Measurements from ENCODE around the gene SMARCE1.

SMARCE1 gene

DNA sequence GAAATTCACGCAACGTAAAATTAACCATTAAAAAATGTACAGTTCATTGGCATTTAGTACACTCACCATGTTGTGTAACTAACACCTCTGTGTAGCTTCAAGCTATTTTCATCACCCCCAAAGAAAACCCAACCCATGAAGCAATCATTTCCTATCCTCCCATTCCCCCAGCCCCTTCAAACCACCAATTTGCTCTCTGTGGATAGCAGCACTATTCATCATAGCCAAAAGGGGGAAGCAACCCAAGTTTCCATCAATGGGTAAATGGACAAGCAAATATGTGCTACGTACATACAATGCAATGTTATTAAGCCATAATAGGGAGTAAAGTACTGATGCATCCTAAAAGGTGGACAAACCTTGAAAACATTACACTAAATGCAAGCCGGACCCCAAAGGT, 28.3 kb upstream of the SMARCE1 start:
- Histone ChIP-seq H3K9me3 (ENCODE audit: control insufficient read depth in 5 of 5, low read length in 5 of 5) (no peaks in the 10 kb centered on the region), H3K36me3 (ENCODE audit: control insufficient read depth in 5 of 5, insufficient read depth in 5 of 5, low read length in 5 of 5) (no peaks in the 10 kb centered on the region), H3K4me1 (ENCODE audit: control insufficient read depth in 5 of 5, insufficient read depth in 5 of 5, low read length in 5 of 5) (peaks cover 0 to 4% (median 0%) of the 10 kb centered on the region in 5 donors), H3K4me3 (ENCODE audit: low read depth in 1 of 5, low read length in 5 of 5) (no peak overlapping the region), H3K9ac (ENCODE audit: low read length in 5 of 5) (no peak overlapping the region), H3K27ac (ENCODE audit: low read depth, low read length) (no peak overlapping the region), H3K27me3 (ENCODE audit: control insufficient read depth in 5 of 5, insufficient read depth in 4 of 5, low read length in 5 of 5) (peaks cover 0 to 7% (median 4%) of the 10 kb centered on the region in 5 donors)

DNA sequence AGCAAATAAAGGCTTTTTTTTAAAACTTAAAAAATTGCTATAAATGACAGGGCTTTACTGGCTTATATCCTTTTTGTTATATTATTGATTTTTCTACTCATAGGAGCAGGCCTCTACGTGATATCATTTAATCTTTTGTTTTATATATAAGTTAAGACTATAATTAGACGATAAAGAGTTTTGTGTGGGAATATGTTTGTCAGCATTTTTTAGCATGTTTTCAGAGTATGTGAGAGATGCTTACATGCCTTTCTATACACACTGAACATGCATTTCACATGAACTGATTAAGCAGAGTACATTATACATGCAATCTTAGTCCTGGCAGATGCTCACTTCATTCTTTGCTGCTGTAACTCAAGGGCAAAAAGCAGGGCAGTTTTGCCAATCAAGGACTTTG, 25.0 kb upstream of the SMARCE1 start:
- Histone ChIP-seq H3K9me3 (ENCODE audit: control insufficient read depth in 5 of 5, low read length in 5 of 5) (no peaks in the 10 kb centered on the region), H3K27me3 (ENCODE audit: control insufficient read depth in 5 of 5, insufficient read depth in 4 of 5, low read length in 5 of 5) (peaks cover 0 to 7% (median 4%) of the 10 kb centered on the region in 5 donors), H3K9ac (ENCODE audit: low read length in 5 of 5) (no peak overlapping the region), H3K36me3 (ENCODE audit: control insufficient read depth in 5 of 5, insufficient read depth in 5 of 5, low read length in 5 of 5) (no peaks in the 10 kb centered on the region), H3K27ac (ENCODE audit: low read depth, low read length) (no peak overlapping the region), H3K4me1 (ENCODE audit: control insufficient read depth in 5 of 5, insufficient read depth in 5 of 5, low read length in 5 of 5) (peaks cover 0 to 4% (median 0%) of the 10 kb centered on the region in 5 donors), H3K4me3 (ENCODE audit: low read depth in 1 of 5, low read length in 5 of 5) (no peak overlapping the region)

DNA sequence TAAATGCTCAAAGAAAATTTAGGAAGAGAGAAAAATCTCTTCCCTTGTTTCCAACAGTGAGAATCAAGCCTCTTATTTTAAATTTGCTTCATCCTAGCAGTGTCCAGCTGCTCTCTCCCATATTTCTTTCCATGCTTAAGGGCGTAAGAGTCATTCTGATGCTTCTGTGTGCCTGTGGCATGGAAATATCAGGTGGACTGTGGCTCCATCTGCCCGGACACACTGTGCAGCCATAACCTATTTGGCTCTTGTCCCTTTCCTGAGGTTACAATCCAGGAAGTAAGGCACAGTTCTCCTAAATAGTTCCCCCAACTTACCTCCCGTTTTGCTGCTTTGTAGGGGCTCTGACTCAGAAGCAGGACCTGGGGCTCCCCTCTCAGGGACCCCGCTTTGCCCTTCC, 23.7 kb upstream of the SMARCE1 start:
- H3K27ac ChIP-seq (ENCODE audit: low read depth, low read length), result peak overlapping the region; percentile 17
- H3K9me3 ChIP-seq (ENCODE audit: control insufficient read depth in 5 of 5, low read length in 5 of 5), result no peaks in the 10 kb centered on the region
- H3K4me1 ChIP-seq (ENCODE audit: control insufficient read depth in 5 of 5, insufficient read depth in 5 of 5, low read length in 5 of 5), result peaks cover 0 to 4% (median 0%) of the 10 kb centered on the region in 5 donors

GRCh38 chr17:40666331-40666730, 18.7 kb upstream of the SMARCE1 start:
- no peak overlapping the region for H3K27ac ChIP-seq (ENCODE audit: low read depth, low read length)
- H3K4me3 ChIP-seq (ENCODE audit: low read depth in 1 of 5, low read length in 5 of 5), result no peak overlapping the region
- no peak overlapping the region for H3K9ac ChIP-seq (ENCODE audit: low read length in 5 of 5)
- H3K27me3 ChIP-seq (ENCODE audit: control insufficient read depth in 5 of 5, insufficient read depth in 4 of 5, low read length in 5 of 5), result peaks cover 0 to 9% (median 5%) of the 10 kb centered on the region in 5 donors
- no peaks in the 10 kb centered on the region for H3K36me3 ChIP-seq (ENCODE audit: control insufficient read depth in 5 of 5, insufficient read depth in 5 of 5, low read length in 5 of 5)
- H3K4me1 ChIP-seq (ENCODE audit: control insufficient read depth in 5 of 5, insufficient read depth in 5 of 5, low read length in 5 of 5), result peaks cover 0 to 7% (median 4%) of the 10 kb centered on the region in 5 donors
- no peaks in the 10 kb centered on the region for H3K9me3 ChIP-seq (ENCODE audit: control insufficient read depth in 5 of 5, low read length in 5 of 5)

More for the DNA sequence above, 23.7 kb upstream of the SMARCE1 start:
- Histone ChIP-seq H3K9ac (ENCODE audit: low read length in 5 of 5) (no peak overlapping the region), H3K4me3 (ENCODE audit: low read depth in 1 of 5, low read length in 5 of 5) (peak overlapping the region in 1 of 5 donors; percentile 1), H3K36me3 (ENCODE audit: control insufficient read depth in 5 of 5, insufficient read depth in 5 of 5, low read length in 5 of 5) (no peaks in the 10 kb centered on the region), H3K27me3 (ENCODE audit: control insufficient read depth in 5 of 5, insufficient read depth in 4 of 5, low read length in 5 of 5) (peaks cover 0 to 4% (median 0%) of the 10 kb centered on the region in 5 donors)

DNA sequence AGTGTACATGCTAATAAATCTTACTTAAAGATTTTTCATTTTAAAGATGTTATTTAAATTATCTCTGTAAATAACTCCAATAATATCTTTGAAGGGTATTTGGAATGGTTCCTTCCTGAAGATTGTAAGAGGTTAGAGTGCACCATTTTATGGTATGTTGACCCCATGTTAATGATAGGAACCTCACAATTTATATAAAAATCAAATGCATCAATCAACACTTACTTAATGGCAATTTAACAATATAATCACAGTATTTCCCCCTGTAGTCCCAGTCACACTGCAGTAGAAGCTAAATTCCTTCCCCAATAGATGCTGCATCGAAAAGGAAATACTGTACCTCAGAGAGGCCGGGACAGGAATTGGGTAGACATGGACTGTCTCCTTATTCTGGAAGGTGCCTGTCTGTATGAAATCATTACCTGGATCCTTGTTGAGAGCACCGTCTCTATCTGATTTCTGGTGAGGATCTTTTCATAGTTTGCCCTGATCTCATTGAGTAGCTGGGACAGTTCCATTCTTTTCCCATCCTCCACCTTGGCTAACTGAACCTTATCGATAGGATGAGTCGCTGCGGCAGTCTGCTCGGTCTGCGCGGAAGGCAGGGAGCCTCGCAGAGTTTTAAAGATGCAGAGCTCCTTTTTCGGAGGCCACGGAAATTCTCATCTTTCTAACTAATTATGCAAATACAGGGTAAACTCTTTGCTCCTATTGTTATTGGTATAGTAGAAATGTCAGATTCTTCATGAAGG, 17.1 kb upstream of the SMARCE1 start, which contains the start of gene KRT222:
Gene KRT222, minus strand, starts transcription at position 596 of the 752 bp plus-strand sequence. Its CDS starts 78 bp downstream, at position 518.
- no peaks in the 10 kb centered on the region for H3K9me3 ChIP-seq (ENCODE audit: control insufficient read depth in 5 of 5, low read length in 5 of 5)
- peak within 1 kb of the TSS in 4 of 5 donors; percentile 11 to 62 (median 34) for H3K9ac ChIP-seq (ENCODE audit: low read length in 5 of 5)
- no peak within 1 kb of the TSS for H3K27ac ChIP-seq (ENCODE audit: low read depth, low read length)
- H3K36me3 ChIP-seq (ENCODE audit: control insufficient read depth in 5 of 5, insufficient read depth in 5 of 5, low read length in 5 of 5), result no peaks in the 10 kb centered on the region
- H3K4me3 ChIP-seq (ENCODE audit: low read depth in 1 of 5, low read length in 5 of 5), result peak within 1 kb of the TSS; percentile 33 to 64 (median 55)
- peaks cover 0 to 7% (median 4%) of the 10 kb centered on the region in 5 donors for H3K4me1 ChIP-seq (ENCODE audit: control insufficient read depth in 5 of 5, insufficient read depth in 5 of 5, low read length in 5 of 5)
- H3K27me3 ChIP-seq (ENCODE audit: control insufficient read depth in 5 of 5, insufficient read depth in 4 of 5, low read length in 5 of 5), result peaks cover 0 to 9% (median 5%) of the 10 kb centered on the region in 5 donors

GRCh38 chr17:40663252-40663651, 15.6 kb upstream of the SMARCE1 start:
- no peaks in the 10 kb centered on the region for H3K36me3 ChIP-seq (ENCODE audit: control insufficient read depth in 5 of 5, insufficient read depth in 5 of 5, low read length in 5 of 5)

GRCh38 chr17:40659911-40660310, 12.3 kb upstream of the SMARCE1 start:
- Histone ChIP-seq H3K4me3 (ENCODE audit: low read depth in 1 of 5, low read length in 5 of 5) (no peak overlapping the region), H3K9me3 (ENCODE audit: control insufficient read depth in 5 of 5, low read length in 5 of 5) (no peaks in the 10 kb centered on the region), H3K27ac (ENCODE audit: low read depth, low read length) (no peak overlapping the region), H3K9ac (ENCODE audit: low read length in 5 of 5) (no peak overlapping the region), H3K36me3 (ENCODE audit: control insufficient read depth in 5 of 5, insufficient read depth in 5 of 5, low read length in 5 of 5) (no peaks in the 10 kb centered on the region), H3K4me1 (ENCODE audit: control insufficient read depth in 5 of 5, insufficient read depth in 5 of 5, low read length in 5 of 5) (peaks cover 0 to 4% (median 1%) of the 10 kb centered on the region in 5 donors), H3K27me3 (ENCODE audit: control insufficient read depth in 5 of 5, insufficient read depth in 4 of 5, low read length in 5 of 5) (peaks cover 0 to 5% (median 3%) of the 10 kb centered on the region in 5 donors)

More at GRCh38 chr17:40663252-40663651, 15.6 kb upstream of the SMARCE1 start:
- H3K27me3 ChIP-seq (ENCODE audit: control insufficient read depth in 5 of 5, insufficient read depth in 4 of 5, low read length in 5 of 5), result peaks cover 0 to 9% (median 5%) of the 10 kb centered on the region in 5 donors
- no peak overlapping the region for H3K4me3 ChIP-seq (ENCODE audit: low read depth in 1 of 5, low read length in 5 of 5)
- peaks cover 0 to 7% (median 4%) of the 10 kb centered on the region in 5 donors for H3K4me1 ChIP-seq (ENCODE audit: control insufficient read depth in 5 of 5, insufficient read depth in 5 of 5, low read length in 5 of 5)
- no peak overlapping the region for H3K9ac ChIP-seq (ENCODE audit: low read length in 5 of 5)
- H3K9me3 ChIP-seq (ENCODE audit: control insufficient read depth in 5 of 5, low read length in 5 of 5), result no peaks in the 10 kb centered on the region
- H3K27ac ChIP-seq (ENCODE audit: low read depth, low read length), result no peak overlapping the region

GRCh38 chr17:40658396-40658795, 10.8 kb upstream of the SMARCE1 start:
- Histone ChIP-seq H3K36me3 (ENCODE audit: control insufficient read depth in 5 of 5, insufficient read depth in 5 of 5, low read length in 5 of 5) (no peaks in the 10 kb centered on the region), H3K4me1 (ENCODE audit: control insufficient read depth in 5 of 5, insufficient read depth in 5 of 5, low read length in 5 of 5) (no peaks in the 10 kb centered on the region), H3K9me3 (ENCODE audit: control insufficient read depth in 5 of 5, low read length in 5 of 5) (no peaks in the 10 kb centered on the region), H3K9ac (ENCODE audit: low read length in 5 of 5) (no peak overlapping the region), H3K27me3 (ENCODE audit: control insufficient read depth in 5 of 5, insufficient read depth in 4 of 5, low read length in 5 of 5) (no peaks in the 10 kb centered on the region), H3K4me3 (ENCODE audit: low read depth in 1 of 5, low read length in 5 of 5) (no peak overlapping the region), H3K27ac (ENCODE audit: low read depth, low read length) (no peak overlapping the region)

DNA sequence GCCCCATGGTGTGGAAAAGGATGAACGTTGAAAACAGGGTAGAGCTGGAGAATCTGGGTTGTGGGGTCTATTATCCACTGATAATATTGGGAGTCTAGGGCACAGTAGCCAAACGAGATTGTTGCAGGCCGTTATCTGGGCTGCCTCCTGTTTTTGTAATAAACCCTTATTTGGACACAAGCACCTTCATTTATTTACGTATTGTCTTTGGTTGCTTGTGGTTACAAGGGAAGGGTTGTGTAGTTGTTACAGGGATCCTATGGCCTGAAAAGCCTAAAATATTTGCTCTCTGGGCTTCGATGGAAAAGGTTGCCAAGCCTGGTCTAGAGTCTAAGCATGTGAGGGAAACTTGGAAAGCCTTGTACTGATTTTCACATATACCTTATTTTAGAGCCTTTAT, 4.3 kb upstream of the SMARCE1 start:
- no peak overlapping the region for H3K27ac ChIP-seq (ENCODE audit: low read depth, low read length)
- H3K4me3 ChIP-seq (ENCODE audit: low read depth in 1 of 5, low read length in 5 of 5), result no peak overlapping the region
- H3K4me1 ChIP-seq (ENCODE audit: control insufficient read depth in 5 of 5, insufficient read depth in 5 of 5, low read length in 5 of 5), result peaks cover 4 to 14% (median 12%) of the 10 kb centered on the region in 5 donors
- H3K9ac ChIP-seq (ENCODE audit: low read length in 5 of 5), result no peak overlapping the region
- H3K27me3 ChIP-seq (ENCODE audit: control insufficient read depth in 5 of 5, insufficient read depth in 4 of 5, low read length in 5 of 5), result no peaks in the 10 kb centered on the region
- no peaks in the 10 kb centered on the region for H3K9me3 ChIP-seq (ENCODE audit: control insufficient read depth in 5 of 5, low read length in 5 of 5)
- no peaks in the 10 kb centered on the region for H3K36me3 ChIP-seq (ENCODE audit: control insufficient read depth in 5 of 5, insufficient read depth in 5 of 5, low read length in 5 of 5)

- Histone ChIP-seq H3K9ac (ENCODE audit: low read length in 5 of 5) (peak overlapping the region; percentile 96 to 100 (median 100)), H3K27ac (ENCODE audit: low read depth, low read length) (peak overlapping the region; percentile 99), H3K4me3 (ENCODE audit: low read depth in 1 of 5, low read length in 5 of 5) (peak overlapping the region; percentile 77 to 98 (median 95)), H3K27me3 (ENCODE audit: control insufficient read depth in 5 of 5, insufficient read depth in 4 of 5, low read length in 5 of 5) (no peaks in the 10 kb centered on the region), H3K9me3 (ENCODE audit: control insufficient read depth in 5 of 5, low read length in 5 of 5) (no peaks in the 10 kb centered on the region), H3K36me3 (ENCODE audit: control insufficient read depth in 5 of 5, insufficient read depth in 5 of 5, low read length in 5 of 5) (peaks cover 3 to 14% (median 7%) of the 10 kb centered on the region in 5 donors), H3K4me1 (ENCODE audit: control insufficient read depth in 5 of 5, insufficient read depth in 5 of 5, low read length in 5 of 5) (peaks cover 4 to 26% (median 23%) of the 10 kb centered on the region in 5 donors)
These were observed 858 bp upstream of the SMARCE1 start for GRCh38 chr17:40648384-40648968.
